Erythroblast (primary cell): ENCODE measurements around the gene ATP13A2.

Experiments used
- GATA1 ChIP-seq: IDR thresholded peaks from 2 replicates; pipeline ENCODE4 v1.6.1; 2011; ENCODE audit warnings: low read depth, mild to moderate bottlenecking, control low read depth, low read length, moderate library complexity
- POLR2A ChIP-seq: IDR thresholded peaks from 2 replicates; pipeline ENCODE4 v1.6.1; 2011; ENCODE audit warnings: mild to moderate bottlenecking, low read length

- no peak for TF ChIP-seq POLR2A
- TF ChIP-seq GATA1, result no peak
These were observed 28.8 kb downstream of the ATP13A2 start for GRCh38 chr1:16982902-16983301.
